Adrenal gland (tissue), 5 donors: Measurements from ENCODE around the gene MATR3.

Experiments used
- CTCF ChIP-seq, 6 experiments: fragments of 450-650 bp in 4 of 6; fragments of 200-600 bp in 2 of 6; sonication (generic) in 1 of 6; IDR thresholded peaks; 1 replicate in 5 of 6; 2 replicates in 1 of 6; pipeline versions ENCODE4 v1.5.1 to v1.8.0; 2016 to 2021; ENCODE audit warnings: antibody characterized with exemption in 6 of 6, mild to moderate bottlenecking in 2 of 6, moderate library complexity in 1 of 6
- POLR2A ChIP-seq, 2 donors: fragments of 450-650 bp; IDR thresholded peaks; one replicate each; pipeline ENCODE4 v1.6.1; 2017; ENCODE audit warnings: antibody characterized with exemption in 2 of 2, mild to moderate bottlenecking in 2 of 2, moderate library complexity in 1 of 2
- donor health status: DM: no; HTN: no; CAD: no.

- no peak for TF ChIP-seq CTCF (IDR thresholded peaks at IDR 0.05)
- TF ChIP-seq POLR2A (IDR thresholded peaks at IDR 0.05): no peak
Observed at GRCh38 chr5:139304391-139305324, 11.1 kb downstream of the MATR3 start.
